ENCODE results near the gene EOGT.

Gene EOGT

GRCh38 chr3:68953816-68954444 is 59.6 kb downstream of the EOGT start:
- no peak for DNase-seq

DNA sequence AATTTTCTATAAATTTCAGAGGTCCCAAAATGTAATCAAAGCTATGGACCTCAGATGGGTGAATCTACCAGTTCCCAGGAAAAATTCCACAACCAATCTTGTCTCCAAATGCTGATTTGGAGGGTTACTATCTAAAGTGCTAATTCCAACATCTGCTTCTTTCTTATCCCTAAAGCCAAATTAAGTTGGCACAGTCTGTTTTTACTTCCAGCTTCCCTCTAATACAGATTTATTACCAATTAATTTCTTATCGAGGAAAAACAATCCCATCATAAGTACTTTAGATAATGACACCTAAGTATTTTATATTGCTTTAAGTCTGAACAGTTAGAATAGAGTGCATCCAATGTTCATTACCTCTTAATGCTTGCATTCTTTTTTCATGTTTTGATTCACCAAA is 68.3 kb downstream of the EOGT start:
- DNase-seq = no peak

DNA sequence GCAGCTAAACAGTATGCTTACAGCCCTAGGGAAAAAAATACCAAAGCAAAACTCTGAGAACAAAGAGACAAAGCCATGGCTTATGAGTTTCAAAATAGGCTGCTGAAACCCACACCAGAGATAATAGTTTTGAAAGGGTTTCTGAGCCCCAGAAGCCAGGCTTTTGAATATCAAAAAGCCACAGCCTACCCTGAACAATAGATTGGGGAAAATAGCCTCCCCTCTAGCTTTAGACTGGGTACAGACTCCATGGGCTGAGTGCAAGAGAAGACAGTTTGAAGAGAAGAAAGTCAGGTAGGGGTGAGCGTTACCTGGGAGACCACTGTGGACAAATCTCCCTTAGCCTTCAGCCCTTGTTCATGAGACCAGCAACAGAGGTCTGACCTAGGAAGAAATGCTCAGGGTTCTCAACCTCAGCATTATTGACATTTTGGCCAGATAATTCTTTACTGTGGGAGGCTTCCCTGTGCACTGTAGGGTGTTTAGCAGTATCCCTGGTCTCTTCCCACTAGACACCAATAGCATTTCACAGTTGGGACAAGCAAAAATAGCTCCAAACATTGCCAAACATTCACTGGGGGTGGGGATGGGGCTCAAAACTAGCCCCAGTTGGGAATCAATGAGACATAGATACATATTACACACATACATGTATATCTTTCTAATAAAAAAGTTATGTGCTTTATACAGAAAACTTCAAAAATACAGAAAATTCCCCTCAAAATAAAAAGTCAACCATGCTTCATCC is 69.6 kb downstream of the EOGT start:
- no peak for DNase-seq

- no peak for DNase-seq
Measured at GRCh38 chr3:68941055-68941454, 72.4 kb downstream of the EOGT start.

DNA sequence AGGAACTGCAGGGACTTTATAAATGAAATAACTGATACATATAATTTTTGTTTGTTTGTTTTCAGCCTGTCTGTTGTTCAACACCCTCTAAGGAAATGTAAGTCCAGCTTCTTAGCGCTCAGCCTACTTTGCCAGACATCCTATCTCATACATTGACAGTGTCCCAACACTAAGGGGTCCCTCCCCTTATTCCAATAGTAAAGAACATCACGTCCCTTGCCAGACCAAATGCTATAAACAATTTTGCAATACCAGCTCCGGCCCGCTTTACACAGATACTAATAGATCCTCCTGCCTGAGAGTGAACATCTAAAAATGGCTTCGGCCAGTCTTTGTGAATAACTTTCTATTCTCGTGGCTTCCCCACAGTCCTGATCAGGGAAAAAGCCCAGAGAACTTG is 76.6 kb downstream of the EOGT start:
- no peak for DNase-seq

- DNase-seq = no peak
Measured at GRCh38 chr3:68935778-68936177, 77.7 kb downstream of the EOGT start.

- no peak for DNase-seq
Measured at GRCh38 chr3:68931406-68932149, 81.9 kb downstream of the EOGT start.
